Suprapubic skin (tissue), 4 donors: ENCODE results near the gene ASTN2. TPM values are rescaled to one million over a fixed set of nuclear protein-coding genes. Genes with fewer than 3 reads are reported as not detected.

Experiments used
- DNase-seq, 2 donors: peaks; one replicate each; pipeline ENCODE4 v3.0.0-alpha.2; 2019; ENCODE audit warnings: low spot score in 2 of 2
- H3K27ac ChIP-seq: fragments of 200-600 bp; sonication (generic); one replicate; pipeline ENCODE4 v1.5.1; 2019
- H3K27me3 ChIP-seq: fragments of 200-600 bp; sonication (generic); one replicate; pipeline ENCODE4 v1.5.1; 2019
- H3K36me3 ChIP-seq: fragments of 200-600 bp; sonication (generic); one replicate; pipeline ENCODE4 v1.5.1; 2019
- H3K4me1 ChIP-seq: fragments of 200-600 bp; sonication (generic); one replicate; pipeline ENCODE4 v1.5.1; 2019
- H3K4me3 ChIP-seq: fragments of 200-600 bp; sonication (generic); one replicate; pipeline ENCODE4 v1.5.1; 2019; ENCODE audit warnings: mild to moderate bottlenecking
- H3K9me3 ChIP-seq: fragments of 200-600 bp; sonication (generic); one replicate; pipeline ENCODE4 v1.5.1; 2019
- CTCF ChIP-seq, 2 donors: fragments of 200-600 bp in 1 of 2; fragments of 450-650 bp in 1 of 2; sonication (generic) in 1 of 2; IDR thresholded peaks; one replicate each; pipeline ENCODE4 v1.5.1; 2016 to 2019; ENCODE audit warnings: antibody characterized with exemption in 2 of 2, mild to moderate bottlenecking in 1 of 2, moderate library complexity in 1 of 2
- EP300 ChIP-seq: sonication (generic); formaldehyde crosslinking; IDR thresholded peaks from one replicate; pipeline ENCODE4 v1.6.1; 2017; ENCODE audit warnings: antibody characterized with exemption
- POLR2A ChIP-seq, 2 donors: fragments of 450-650 bp; IDR thresholded peaks; one replicate each; pipeline ENCODE4 v1.6.1; 2017; ENCODE audit warnings: antibody characterized with exemption in 2 of 2, mild to moderate bottlenecking in 2 of 2, moderate library complexity in 2 of 2
- POLR2AphosphoS5 ChIP-seq, 3 donors: sonication (generic); formaldehyde crosslinking; IDR thresholded peaks; one replicate each; pipeline ENCODE4 v1.6.1; 2017; ENCODE audit warnings: antibody characterized with exemption in 3 of 3
- WGBS: methylation state at CpG from one replicate; pipeline ENCODE4 v1.1.5; 2018; 5-methylcytosine and 5-hydroxymethylcytosine counted together
- total RNA-seq, 4 donors: library from RNA; depleted of rRNA; stranded (reverse); fragments of >200 nt; gene quantifications; one replicate each; pipeline ENCODE4 v1.1.0, GENCODE V29; 2016

ASTN2 gene
- total RNA-seq, 4 donors from 2014 or later, result 2.0 to 6.9 (median 3.8) TPM

- TF ChIP-seq EP300 (no peak), POLR2AphosphoS5 (IDR thresholded peaks at IDR 0.05) (no peak), POLR2A (IDR thresholded peaks at IDR 0.05) (no peak), CTCF (IDR thresholded peaks at IDR 0.05) (no peak)
- Histone ChIP-seq H3K9me3 (peaks cover 5% of the 10 kb centered on the region), H3K27ac (no peak overlapping the region), H3K4me1 (no peaks in the 10 kb centered on the region), H3K4me3 (no peak overlapping the region), H3K36me3 (no peaks in the 10 kb centered on the region), H3K27me3 (no peaks in the 10 kb centered on the region)
- no peak for DNase-seq
- WGBS, result 71% methylated on average over 4 of the region's 4 CpGs
Measured at GRCh38 chr9:117205806-117206205, 209.1 kb downstream of the ASTN2 start.

- WGBS, result 66% methylated on average over 1 of the region's 1 CpG
- no peaks in the 10 kb centered on the region for H3K27me3 ChIP-seq
- TF ChIP-seq POLR2AphosphoS5 (IDR thresholded peaks at IDR 0.05) (no peak), EP300 (no peak), POLR2A (IDR thresholded peaks at IDR 0.05) (no peak), CTCF (IDR thresholded peaks at IDR 0.05) (no peak)
- H3K27ac ChIP-seq, result no peak overlapping the region
- H3K36me3 ChIP-seq, result no peaks in the 10 kb centered on the region
- peaks cover 9% of the 10 kb centered on the region for H3K9me3 ChIP-seq
- H3K4me1 ChIP-seq, result no peaks in the 10 kb centered on the region
- H3K4me3 ChIP-seq, result no peak overlapping the region
- no peak for DNase-seq
Measured at GRCh38 chr9:117204971-117205370, 209.9 kb downstream of the ASTN2 start.

GRCh38 chr9:117191504-117192261 lies 223.2 kb downstream of the ASTN2 start:
- WGBS, result 47% methylated on average over 5 of the region's 5 CpGs
- Histone ChIP-seq H3K4me3 (no peak overlapping the region), H3K36me3 (no peaks in the 10 kb centered on the region), H3K9me3 (peaks cover 7% of the 10 kb centered on the region), H3K27ac (no peak overlapping the region), H3K4me1 (no peaks in the 10 kb centered on the region), H3K27me3 (no peaks in the 10 kb centered on the region)
- TF ChIP-seq CTCF (IDR thresholded peaks at IDR 0.05) (no peak), POLR2AphosphoS5 (IDR thresholded peaks at IDR 0.05) (no peak), EP300 (no peak), POLR2A (IDR thresholded peaks at IDR 0.05) (no peak)
- DNase-seq, result no peak

- no peaks in the 10 kb centered on the region for H3K36me3 ChIP-seq
- 74% methylated on average over 3 of the region's 3 CpGs for WGBS
- no peaks in the 10 kb centered on the region for H3K9me3 ChIP-seq
- H3K4me3 ChIP-seq, result no peak overlapping the region
- H3K4me1 ChIP-seq, result no peaks in the 10 kb centered on the region
- no peaks in the 10 kb centered on the region for H3K27me3 ChIP-seq
- TF ChIP-seq EP300 (no peak), POLR2AphosphoS5 (IDR thresholded peaks at IDR 0.05) (no peak), CTCF (IDR thresholded peaks at IDR 0.05) (no peak), POLR2A (IDR thresholded peaks at IDR 0.05) (no peak)
- no peak overlapping the region for H3K27ac ChIP-seq
- DNase-seq, result no peak
Measured at GRCh38 chr9:117189121-117189520, 225.7 kb downstream of the ASTN2 start.

GRCh38 chr9:117188394-117188793 lies 226.5 kb downstream of the ASTN2 start:
- no peaks in the 10 kb centered on the region for H3K9me3 ChIP-seq
- H3K27ac ChIP-seq, result no peak overlapping the region
- DNase-seq, result no peak
- TF ChIP-seq CTCF (IDR thresholded peaks at IDR 0.05) (no peak), EP300 (no peak), POLR2AphosphoS5 (IDR thresholded peaks at IDR 0.05) (no peak), POLR2A (IDR thresholded peaks at IDR 0.05) (no peak)
- no peaks in the 10 kb centered on the region for H3K27me3 ChIP-seq
- no peaks in the 10 kb centered on the region for H3K36me3 ChIP-seq
- no peaks in the 10 kb centered on the region for H3K4me1 ChIP-seq
- H3K4me3 ChIP-seq, result no peak overlapping the region
- 53% methylated on average over 3 of the region's 3 CpGs for WGBS
